SK-N-SH (cell line): ENCODE measurements around the gene KLF13.

Experiments
- CTCF ChIP-seq: fragments of 200-600 bp; sonication (generic); IDR thresholded peaks from 2 replicates; pipeline ENCODE4 v1.6.1; 2017; ENCODE audit warnings: antibody characterized with exemption, mild to moderate bottlenecking, moderate library complexity
- EP300 ChIP-seq, 2 experiments: IDR thresholded peaks; 2 replicates each; pipeline versions ENCODE4 v1.4.0 to v1.6.1; 2012; ENCODE audit warnings: borderline replicate concordance in 1 of 2, low read depth in 1 of 2, low read length in 1 of 2
- EZH2phosphoT487 ChIP-seq: fragments of 200-600 bp; sonication (generic); IDR thresholded peaks from 2 replicates; pipeline ENCODE4 v1.6.1; 2017; ENCODE audit warnings: low read depth, mixed run types, mild to moderate bottlenecking, antibody characterized with exemption, moderate library complexity, borderline replicate concordance
- FOSL2 ChIP-seq: IDR thresholded peaks from 2 replicates; pipeline ENCODE4 v1.4.0; 2012; ENCODE audit warnings: low read depth, mild to moderate bottlenecking, moderate library complexity, borderline replicate concordance
- FOXJ3 ChIP-seq: sonication (generic); formaldehyde crosslinking; IDR thresholded peaks from 2 replicates; pipeline ENCODE4 v1.5.1; 2020; ENCODE audit warnings: mild to moderate bottlenecking, missing genetic modification reagents
- MXI1 ChIP-seq: IDR thresholded peaks from 2 replicates; pipeline ENCODE4 v1.6.1; 2012; ENCODE audit warnings: mild to moderate bottlenecking, low read depth, low read length, improper control_type of control experiment
- NFIC ChIP-seq: IDR thresholded peaks from 2 replicates; pipeline ENCODE4 v1.4.0; 2012; ENCODE audit warnings: borderline replicate concordance
- POLR2AphosphoS5 ChIP-seq: IDR thresholded peaks from 2 replicates; pipeline ENCODE4 v1.6.1; 2012; ENCODE audit warnings: low read depth, low read length
- RAD21 ChIP-seq: IDR thresholded peaks from 2 replicates; pipeline ENCODE4 v1.6.1; 2012; ENCODE audit warnings: mild to moderate bottlenecking, low read length
- RFX5 ChIP-seq: IDR thresholded peaks from 2 replicates; pipeline ENCODE4 v1.6.1; 2012; ENCODE audit warnings: mild to moderate bottlenecking, improper control_type of control experiment, low read length
- SIN3A ChIP-seq: IDR thresholded peaks from 2 replicates; pipeline ENCODE4 v1.6.1; 2012; ENCODE audit warnings: low read depth, mild to moderate bottlenecking, low read length, moderate library complexity, borderline replicate concordance
- TEAD4 ChIP-seq: IDR thresholded peaks from 2 replicates; pipeline ENCODE4 v1.4.0; 2012; ENCODE audit warnings: mild to moderate bottlenecking, borderline replicate concordance; ENCODE audit not compliant: insufficient read depth

DNA sequence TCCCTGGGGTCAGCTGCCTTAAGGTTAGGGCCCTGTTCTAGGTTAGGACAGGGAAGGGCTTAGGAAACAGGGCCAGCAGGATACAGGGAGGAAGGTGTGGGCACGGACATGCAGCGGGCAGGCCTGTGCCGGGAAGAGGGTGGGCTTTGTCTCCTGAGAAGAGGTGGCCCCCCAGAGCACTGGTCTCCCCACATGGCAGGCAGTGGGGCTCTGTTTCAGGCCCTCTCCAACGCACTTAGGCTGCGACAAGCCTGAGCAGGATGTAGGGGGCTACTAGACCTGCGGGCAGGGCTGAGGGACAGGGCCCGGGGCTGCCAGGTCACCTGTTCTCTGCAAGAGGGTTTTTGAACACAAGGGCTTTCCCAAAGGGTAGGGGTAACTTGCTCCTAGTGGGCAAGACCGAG, 33.5 kb downstream of the KLF13 start:
- TF ChIP-seq EP300 (IDR thresholded peaks at IDR 0.05; ENCODE audit: borderline replicate concordance in 1 of 2, low read depth in 1 of 2, low read length in 1 of 2) = no peak
- no peak for TF ChIP-seq POLR2AphosphoS5
- no peak for TF ChIP-seq CTCF
- TF ChIP-seq MXI1 = no peak
- TF ChIP-seq RAD21 = no peak
- no peak for TF ChIP-seq TEAD4
- TF ChIP-seq EZH2phosphoT487 = no peak
- TF ChIP-seq FOXJ3 (CRISPR knock-in tag) = no peak
- no peak for TF ChIP-seq SIN3A
- TF ChIP-seq FOSL2 = no peak
- TF ChIP-seq NFIC = no peak
- no peak for TF ChIP-seq RFX5
